Hepatocyte (in vitro differentiated cells): ENCODE results near the gene ITPKC.

Experiments
- EZH2 ChIP-seq: fragments of 200-600 bp; sonication (generic); IDR thresholded peaks from 2 replicates; pipeline ENCODE4 v1.6.1; 2016; ENCODE audit warnings: antibody characterized with exemption, mild to moderate bottlenecking, borderline replicate concordance
- TF ChIP-seq, protein P1 (sequence below): fragments of 200-600 bp; sonication (generic); IDR thresholded peaks from 2 replicates; pipeline ENCODE4 v1.5.1; 2016; ENCODE audit warnings: antibody characterized with exemption, mild to moderate bottlenecking; ENCODE audit not compliant: poor library complexity

DNA sequence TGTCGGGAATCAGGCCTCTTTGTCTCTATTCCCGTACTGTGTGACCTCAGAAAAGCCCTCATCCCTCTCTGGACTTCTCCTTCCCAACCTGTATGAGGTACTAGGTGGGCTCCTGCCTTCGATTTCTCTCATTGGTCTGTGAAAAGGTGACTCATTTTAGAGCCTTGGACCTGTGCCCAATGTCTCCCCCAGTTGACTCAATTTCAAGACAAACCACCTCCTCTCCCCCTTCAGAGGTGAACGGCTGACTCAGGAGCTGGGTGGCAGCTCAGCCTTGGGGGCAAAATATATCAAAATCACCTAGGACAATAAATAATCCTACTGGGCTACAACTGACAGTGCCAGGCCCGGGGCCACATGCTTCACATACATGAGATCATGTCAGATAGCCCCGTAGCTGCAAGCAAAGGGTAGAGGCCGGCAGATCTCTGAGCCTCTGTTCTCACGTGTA, 856 bp upstream of the ITPKC start:
- TF ChIP-seq EZH2 = no peak
- TF ChIP-seq, protein P1, sequence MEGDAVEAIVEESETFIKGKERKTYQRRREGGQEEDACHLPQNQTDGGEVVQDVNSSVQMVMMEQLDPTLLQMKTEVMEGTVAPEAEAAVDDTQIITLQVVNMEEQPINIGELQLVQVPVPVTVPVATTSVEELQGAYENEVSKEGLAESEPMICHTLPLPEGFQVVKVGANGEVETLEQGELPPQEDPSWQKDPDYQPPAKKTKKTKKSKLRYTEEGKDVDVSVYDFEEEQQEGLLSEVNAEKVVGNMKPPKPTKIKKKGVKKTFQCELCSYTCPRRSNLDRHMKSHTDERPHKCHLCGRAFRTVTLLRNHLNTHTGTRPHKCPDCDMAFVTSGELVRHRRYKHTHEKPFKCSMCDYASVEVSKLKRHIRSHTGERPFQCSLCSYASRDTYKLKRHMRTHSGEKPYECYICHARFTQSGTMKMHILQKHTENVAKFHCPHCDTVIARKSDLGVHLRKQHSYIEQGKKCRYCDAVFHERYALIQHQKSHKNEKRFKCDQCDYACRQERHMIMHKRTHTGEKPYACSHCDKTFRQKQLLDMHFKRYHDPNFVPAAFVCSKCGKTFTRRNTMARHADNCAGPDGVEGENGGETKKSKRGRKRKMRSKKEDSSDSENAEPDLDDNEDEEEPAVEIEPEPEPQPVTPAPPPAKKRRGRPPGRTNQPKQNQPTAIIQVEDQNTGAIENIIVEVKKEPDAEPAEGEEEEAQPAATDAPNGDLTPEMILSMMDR = no peak
